ENCODE data around the gene TMEM150A.
"Not testable (repeated sequence)": the region's sequence is repeated elsewhere in the genome, so short reads cannot be mapped to it uniquely, and the experiment has no call there.

TMEM150A gene

GRCh38 chr2:85561280-85562212, 41.0 kb downstream of the TMEM150A start, which contains the start of gene GGCX:
GGCX (minus strand) TSS chr2:85561493; CDS start chr2:85561428, 65 bp downstream.
- DNase-seq: peak; percentile 88

- no peak for DNase-seq
Measured at GRCh38 chr2:85560812-85561279, 41.7 kb downstream of the TMEM150A start.

GRCh38 chr2:85560403-85560726, 42.1 kb downstream of the TMEM150A start:
- DNase-seq: not testable (repeated sequence)

GRCh38 chr2:85558160-85558559, 44.3 kb downstream of the TMEM150A start:
- no peak for DNase-seq

- no peak for DNase-seq
Measured at GRCh38 chr2:85557130-85557529, 45.4 kb downstream of the TMEM150A start.

GRCh38 chr2:85554980-85555612, 47.4 kb downstream of the TMEM150A start:
- DNase-seq: no peak

- no peak for DNase-seq
Measured at GRCh38 chr2:85553184-85553583, 49.3 kb downstream of the TMEM150A start.

GRCh38 chr2:85551698-85552678, 50.5 kb downstream of the TMEM150A start:
- DNase-seq: peak; percentile 25

- DNase-seq: no peak
Measured at GRCh38 chr2:85550486-85550885, 52.0 kb downstream of the TMEM150A start.

- DNase-seq: no peak
Measured at GRCh38 chr2:85549826-85550225, 52.7 kb downstream of the TMEM150A start.

GRCh38 chr2:85549095-85549494, 53.4 kb downstream of the TMEM150A start:
- no peak for DNase-seq

GRCh38 chr2:85548608-85548900, 53.9 kb downstream of the TMEM150A start:
- no peak for DNase-seq

All from GF-D8 (cell line).